Stimulated activated CD4-positive, alpha-beta T cell treated with anti-CD3 and anti-CD28 coated beads, TNF-alpha, amount 100 ng/mL, for 48 hours (primary cell): ENCODE measurements around the gene PGM1.

Experiments used
- DNase-seq, 3 donors: peaks; one replicate each; pipeline ENCODE4 v3.0.0-alpha.2; 2020; ENCODE audit warnings: low read depth in 3 of 3

The PGM1 gene

DNA sequence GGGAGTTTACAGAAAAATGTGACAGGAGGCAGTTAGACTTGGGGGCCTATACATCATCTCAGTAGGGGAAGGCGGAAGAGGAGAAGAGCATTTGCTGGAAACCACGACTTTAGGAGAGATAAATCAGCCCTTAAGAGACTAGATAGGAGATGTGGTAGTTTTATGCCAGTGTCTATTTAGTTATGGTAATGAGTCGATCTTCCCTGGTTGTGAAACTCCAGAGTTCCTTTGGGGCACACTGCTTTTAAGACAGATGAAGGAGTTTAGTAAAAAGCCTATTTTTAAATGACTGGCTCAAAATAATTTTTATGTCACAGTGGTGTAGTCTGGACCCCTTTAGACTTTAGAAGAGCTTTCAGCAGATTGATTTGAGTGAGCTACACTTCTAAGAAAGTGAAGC, 7.8 kb downstream of the PGM1 start:
- DNase-seq = no peak

- no peak for DNase-seq
Measured at GRCh38 chr1:63601463-63601862, 8.3 kb downstream of the PGM1 start.

GRCh38 chr1:63601912-63602311, 8.7 kb downstream of the PGM1 start:
- DNase-seq = no peak

DNA sequence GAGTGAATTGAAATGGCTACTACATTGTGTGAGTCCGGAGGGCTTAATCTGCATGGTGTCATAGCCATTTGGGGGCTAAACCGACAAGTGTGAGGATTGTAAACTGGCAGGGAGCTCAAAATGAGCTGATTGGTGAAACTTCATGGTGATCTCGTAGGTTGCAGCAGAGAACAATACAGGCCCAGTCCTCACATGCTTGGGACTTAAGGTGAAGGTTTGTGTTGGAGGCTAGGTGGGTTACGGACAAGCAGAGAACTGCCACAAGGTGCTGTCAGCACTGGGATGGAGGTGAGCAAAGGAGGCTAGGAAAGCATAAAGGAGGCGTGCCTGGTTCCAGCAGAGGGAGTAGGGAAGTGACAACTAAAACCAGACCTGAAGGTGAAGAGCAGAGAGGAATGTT, 9.4 kb downstream of the PGM1 start:
- no peak for DNase-seq

DNA sequence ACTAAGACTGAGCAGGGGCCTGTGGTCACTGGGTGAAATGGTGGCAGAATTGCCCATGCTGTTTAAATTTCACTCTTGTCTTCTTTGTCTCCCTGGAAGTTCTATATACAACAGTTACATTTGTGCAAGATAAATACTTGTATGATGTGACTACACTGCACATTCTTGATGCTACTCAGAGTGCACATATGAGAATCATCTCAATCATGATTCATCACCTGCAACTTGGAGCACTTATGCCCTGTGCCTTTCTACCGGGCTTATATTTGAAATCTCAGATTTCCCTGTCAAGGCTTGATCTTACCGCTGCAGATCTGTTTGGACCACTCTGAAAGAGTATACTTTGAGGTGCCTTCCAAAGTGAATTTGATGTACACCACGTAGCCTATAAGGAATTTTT, 10.6 kb downstream of the PGM1 start:
- no peak for DNase-seq

- DNase-seq = no peak
Measured at GRCh38 chr1:63607322-63607721, 14.1 kb downstream of the PGM1 start.

- no peak for DNase-seq
Measured at GRCh38 chr1:63611231-63611630, 18.0 kb downstream of the PGM1 start.

- DNase-seq = no peak
Measured at GRCh38 chr1:63612564-63612963, 19.4 kb downstream of the PGM1 start.

- DNase-seq = no peak
Measured at GRCh38 chr1:63612971-63613370, 19.8 kb downstream of the PGM1 start.

DNA sequence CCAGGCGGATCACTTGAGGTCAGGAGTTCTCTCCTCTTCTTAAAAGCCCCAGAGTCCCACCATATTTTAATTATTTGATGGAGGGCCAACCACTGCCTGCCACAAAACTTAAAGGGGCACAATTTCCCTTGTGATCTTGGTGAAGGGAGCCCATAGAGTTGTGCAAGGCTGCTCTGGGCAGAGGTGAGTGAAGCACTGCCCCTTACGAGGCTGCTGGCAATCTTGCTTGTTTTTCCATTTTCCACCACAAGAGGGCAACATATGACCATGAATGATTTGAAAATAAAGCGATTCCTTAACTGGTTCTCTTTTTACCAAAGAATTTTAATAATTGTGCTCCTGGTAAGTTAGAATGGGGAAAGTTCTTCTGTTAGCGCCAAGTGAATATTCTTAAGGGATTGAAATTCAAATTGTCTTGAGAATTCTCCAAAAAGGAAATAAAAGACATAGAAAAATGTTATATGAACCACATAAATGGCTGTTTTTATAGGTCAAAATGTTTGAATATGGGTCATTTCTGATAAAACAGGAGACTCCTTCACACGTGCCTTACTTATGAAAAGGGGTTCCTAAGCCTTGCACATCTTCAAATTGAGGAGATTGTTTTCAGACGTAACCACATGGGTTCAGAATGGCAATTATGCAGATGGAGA, 22.7 kb downstream of the PGM1 start:
- DNase-seq = peak in 2 of 3 donors; percentile 42 to 43

- DNase-seq = no peak
Measured at GRCh38 chr1:63617450-63617849, 24.2 kb downstream of the PGM1 start.

- no peak for DNase-seq
Measured at GRCh38 chr1:63618011-63618410, 24.8 kb downstream of the PGM1 start.

- no peak for DNase-seq
Measured at GRCh38 chr1:63619558-63619957, 26.3 kb downstream of the PGM1 start.

DNA sequence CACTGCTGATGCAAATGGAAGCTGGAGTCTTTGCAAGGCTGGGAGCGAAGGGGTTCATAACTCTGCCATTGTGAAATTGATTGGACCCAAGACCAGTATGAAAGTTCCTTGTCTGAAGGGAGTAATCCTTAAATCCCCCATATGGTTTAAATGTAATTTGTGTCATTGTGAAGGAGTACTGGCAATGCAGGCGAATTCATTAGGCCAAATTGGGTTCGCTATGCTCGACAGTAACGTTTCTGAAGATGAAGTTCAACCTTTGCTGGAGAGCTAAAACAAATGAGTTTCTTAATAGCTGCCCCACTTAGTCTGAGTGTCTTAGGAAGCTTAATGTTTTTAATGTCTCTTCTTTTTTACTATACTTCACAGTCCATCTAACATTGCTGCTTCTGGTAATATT, 27.5 kb downstream of the PGM1 start:
- DNase-seq = no peak

- no peak for DNase-seq
Measured at GRCh38 chr1:63621075-63621474, 27.9 kb downstream of the PGM1 start.

DNA sequence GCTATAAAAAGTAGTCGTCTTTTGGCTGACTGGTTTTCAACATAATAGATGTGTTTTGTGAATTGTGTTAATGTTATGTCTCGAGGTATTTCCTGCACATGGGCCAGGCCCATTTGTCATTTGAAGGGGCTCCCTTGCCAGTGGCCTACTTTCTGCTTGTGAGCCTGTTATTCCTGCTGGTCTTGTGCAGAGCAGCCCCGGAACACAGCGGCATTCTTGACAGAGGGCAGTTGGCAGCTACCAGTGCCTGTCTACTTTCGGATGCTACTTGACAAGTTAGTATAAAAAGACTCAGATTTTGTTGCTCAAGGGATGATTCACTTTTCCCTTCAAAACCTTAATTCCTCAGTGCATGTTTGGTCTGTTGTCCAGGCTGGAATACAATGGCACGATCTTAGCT, 28.5 kb downstream of the PGM1 start:
- DNase-seq = no peak

- DNase-seq = no peak
Measured at GRCh38 chr1:63622849-63623566, 29.8 kb downstream of the PGM1 start.

- no peak for DNase-seq
Measured at GRCh38 chr1:63623952-63624351, 30.7 kb downstream of the PGM1 start.

- DNase-seq = no peak
Measured at GRCh38 chr1:63624911-63625310, 31.7 kb downstream of the PGM1 start.

- no peak for DNase-seq
Measured at GRCh38 chr1:63626222-63626621, 33.0 kb downstream of the PGM1 start.

DNA sequence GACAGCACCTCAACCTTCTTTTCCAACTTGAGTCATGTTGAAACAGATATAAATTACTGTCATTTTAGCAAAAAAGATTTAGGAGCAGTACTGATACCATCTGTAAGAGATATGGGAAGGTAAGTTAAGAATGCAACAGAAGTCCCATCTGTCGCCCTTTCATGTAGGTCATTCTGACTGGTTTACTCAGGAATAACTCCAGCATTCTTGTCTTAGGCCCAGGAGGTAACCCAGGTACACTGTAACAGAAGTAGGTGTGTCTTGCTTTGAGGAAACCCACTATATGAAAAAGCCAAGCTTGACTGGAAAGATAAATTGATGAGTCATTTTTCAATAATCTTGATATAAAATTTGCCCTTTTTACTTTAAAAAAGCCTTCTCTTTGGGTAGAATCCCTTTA, 35.4 kb downstream of the PGM1 start:
- DNase-seq = no peak

DNA sequence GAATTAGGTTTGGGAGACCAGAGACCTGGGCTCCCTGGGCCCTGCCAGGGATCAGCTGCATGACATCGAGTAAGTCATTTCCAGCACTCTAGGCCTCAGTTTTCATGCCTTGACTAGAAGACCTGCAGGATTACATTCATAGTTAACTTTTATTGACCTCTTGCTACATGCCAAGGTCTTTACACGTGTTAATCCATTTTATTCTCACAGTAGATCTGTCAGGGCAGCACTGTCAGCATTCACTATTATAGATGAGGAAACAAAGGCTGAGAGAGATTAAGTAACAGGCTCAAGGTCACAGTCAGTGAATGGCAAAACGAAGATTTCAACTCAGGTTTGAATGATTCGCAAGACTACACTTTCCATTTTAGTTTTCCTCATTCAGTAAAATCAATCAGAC, 37.0 kb downstream of the PGM1 start:
- no peak for DNase-seq

DNA sequence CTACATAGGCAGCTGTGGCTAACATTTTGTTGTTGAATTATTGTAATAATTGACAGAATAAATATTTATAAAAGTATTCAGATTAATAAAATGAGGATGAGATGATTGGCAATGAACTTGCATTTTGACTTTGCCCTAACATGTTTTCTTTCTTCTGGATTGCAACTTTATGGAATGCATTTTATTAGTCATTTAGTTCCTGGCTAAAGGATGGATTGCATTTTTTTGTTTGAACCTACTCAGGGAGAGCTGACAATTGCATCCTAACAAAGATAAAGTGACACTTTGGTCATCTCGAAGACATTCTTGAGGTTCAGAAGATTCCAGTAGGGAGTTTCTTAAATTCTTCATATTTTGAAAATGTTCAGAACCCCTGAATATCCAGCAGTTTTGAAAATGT, 37.5 kb downstream of the PGM1 start:
- DNase-seq = no peak

DNA sequence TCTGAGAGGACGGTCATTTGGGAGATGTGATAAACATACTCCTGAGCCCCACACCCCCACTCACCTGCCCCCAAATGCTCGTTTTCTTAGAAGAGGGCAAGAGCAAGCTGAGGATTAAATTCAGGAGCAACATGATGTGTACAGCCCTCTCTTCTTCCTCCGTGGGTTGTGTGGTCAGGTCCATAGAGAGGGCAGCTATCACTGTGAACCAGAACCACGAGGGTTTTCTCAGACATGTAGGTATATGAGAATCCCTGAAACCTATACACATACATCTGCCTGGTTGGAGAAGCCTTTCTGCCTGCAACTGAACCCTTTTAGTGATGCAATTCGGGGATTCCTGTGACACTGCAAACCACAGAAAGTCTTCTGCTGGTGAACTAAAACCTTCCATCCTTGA, 38.9 kb downstream of the PGM1 start:
- no peak for DNase-seq
